ENCODE data around the gene TOP1. TPM values are rescaled to one million over a fixed set of nuclear protein-coding genes. Genes with fewer than 3 reads are reported as not detected.

The TOP1 gene
- total RNA-seq, 1 donor from 2014 or later, result 9.4 TPM

DNA sequence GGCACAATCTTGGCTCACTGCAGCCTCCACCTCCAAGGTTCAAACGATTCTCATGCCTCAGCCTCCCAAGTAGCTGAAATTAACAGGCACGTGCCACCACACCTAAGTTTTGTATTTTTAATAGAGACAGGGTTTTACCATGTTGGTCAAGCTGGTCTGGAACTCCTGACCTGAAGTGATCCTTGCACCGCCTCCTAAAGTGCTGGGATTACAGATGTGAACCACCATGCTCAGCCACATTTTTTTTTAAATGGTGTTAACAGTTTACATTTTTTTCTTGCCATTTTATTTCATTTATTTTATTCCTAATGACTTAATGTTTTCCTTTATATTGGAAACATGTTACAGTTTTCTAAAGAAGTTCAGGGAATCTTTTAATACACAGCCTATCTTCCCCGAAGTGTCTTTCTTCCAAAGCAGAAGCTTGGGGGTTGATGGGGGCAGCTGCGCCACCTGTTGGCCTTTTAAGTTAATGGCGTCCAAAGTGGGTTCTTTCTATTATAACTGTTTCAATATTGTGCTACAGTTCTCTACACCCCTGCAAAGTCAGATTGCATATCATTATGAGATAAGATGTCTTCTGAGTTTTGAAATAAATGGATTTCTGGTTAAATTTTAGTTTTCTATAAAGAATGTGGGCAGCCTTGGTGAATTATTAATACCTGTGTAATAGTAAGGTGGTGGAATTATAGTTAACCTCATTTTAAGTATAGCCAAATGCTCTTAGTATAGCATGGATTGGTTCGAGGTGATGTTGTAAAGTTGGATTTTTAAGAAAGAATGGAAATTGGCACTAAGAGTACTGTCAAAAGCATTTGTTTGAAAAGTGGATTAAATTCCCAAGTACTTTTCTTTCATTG lies 66.7 kb downstream of the TOP1 start:
- Histone ChIP-seq H3K4me1 (no peaks in the 10 kb centered on the region), H3K4me3 (no peak overlapping the region), H3K9me3 (no peaks in the 10 kb centered on the region), H3K27ac (no peak overlapping the region), H3K36me3 (peaks cover 55 to 72% of the 10 kb centered on the region in 2 donors), H3K27me3 (no peaks in the 10 kb centered on the region)
- intact Hi-C loops (cut with DNase I), result loop anchor here (1.0 kb wide), 2 partner anchors 105 to 127 kb away; no protein-coding TSS in a partner anchor
- peak in 1 of 2 donors; percentile 73 for DNase-seq (ENCODE audit: low spot score in 2 of 2)
- TF ChIP-seq, protein P1, sequence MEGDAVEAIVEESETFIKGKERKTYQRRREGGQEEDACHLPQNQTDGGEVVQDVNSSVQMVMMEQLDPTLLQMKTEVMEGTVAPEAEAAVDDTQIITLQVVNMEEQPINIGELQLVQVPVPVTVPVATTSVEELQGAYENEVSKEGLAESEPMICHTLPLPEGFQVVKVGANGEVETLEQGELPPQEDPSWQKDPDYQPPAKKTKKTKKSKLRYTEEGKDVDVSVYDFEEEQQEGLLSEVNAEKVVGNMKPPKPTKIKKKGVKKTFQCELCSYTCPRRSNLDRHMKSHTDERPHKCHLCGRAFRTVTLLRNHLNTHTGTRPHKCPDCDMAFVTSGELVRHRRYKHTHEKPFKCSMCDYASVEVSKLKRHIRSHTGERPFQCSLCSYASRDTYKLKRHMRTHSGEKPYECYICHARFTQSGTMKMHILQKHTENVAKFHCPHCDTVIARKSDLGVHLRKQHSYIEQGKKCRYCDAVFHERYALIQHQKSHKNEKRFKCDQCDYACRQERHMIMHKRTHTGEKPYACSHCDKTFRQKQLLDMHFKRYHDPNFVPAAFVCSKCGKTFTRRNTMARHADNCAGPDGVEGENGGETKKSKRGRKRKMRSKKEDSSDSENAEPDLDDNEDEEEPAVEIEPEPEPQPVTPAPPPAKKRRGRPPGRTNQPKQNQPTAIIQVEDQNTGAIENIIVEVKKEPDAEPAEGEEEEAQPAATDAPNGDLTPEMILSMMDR (IDR thresholded peaks at IDR 0.05), result peak; percentile 71 to 89 (median 85)

- TF ChIP-seq, protein P1 (IDR thresholded peaks at IDR 0.05), result no peak
- intact Hi-C loops (cut with DNase I), result no loop called here
- no peaks in the 10 kb centered on the region for H3K9me3 ChIP-seq
- no peaks in the 10 kb centered on the region for H3K27me3 ChIP-seq
- peaks cover 63 to 82% of the 10 kb centered on the region in 2 donors for H3K36me3 ChIP-seq
- H3K4me1 ChIP-seq, result no peaks in the 10 kb centered on the region
- no peak overlapping the region for H3K27ac ChIP-seq
- no peak overlapping the region for H3K4me3 ChIP-seq
- DNase-seq (ENCODE audit: low spot score in 2 of 2), result no peak
Observed at GRCh38 chr20:41098703-41099250, 70.2 kb downstream of the TOP1 start.

DNA sequence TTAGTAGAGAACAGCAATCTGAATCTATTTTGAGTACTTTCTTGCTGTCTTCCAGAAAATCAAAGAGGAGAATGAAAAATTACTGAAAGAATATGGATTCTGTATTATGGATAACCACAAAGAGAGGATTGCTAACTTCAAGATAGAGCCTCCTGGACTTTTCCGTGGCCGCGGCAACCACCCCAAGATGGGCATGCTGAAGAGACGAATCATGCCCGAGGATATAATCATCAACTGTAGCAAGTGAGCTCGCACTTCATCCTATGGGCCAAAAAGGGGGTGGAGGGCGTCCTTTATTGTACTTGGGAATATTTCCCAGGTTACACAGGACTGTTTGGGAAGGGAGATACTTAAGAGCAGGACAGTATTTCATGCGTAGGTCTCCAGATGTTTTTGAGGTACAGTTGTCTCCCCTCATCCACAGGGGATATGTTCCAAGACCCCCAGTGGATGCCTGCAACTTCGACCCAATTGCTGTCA lies 71.4 kb downstream of the TOP1 start:
- H3K9me3 ChIP-seq, result no peaks in the 10 kb centered on the region
- H3K4me1 ChIP-seq, result no peaks in the 10 kb centered on the region
- H3K27me3 ChIP-seq, result no peaks in the 10 kb centered on the region
- no peak overlapping the region for H3K4me3 ChIP-seq
- TF ChIP-seq, protein P1 (IDR thresholded peaks at IDR 0.05), result no peak
- DNase-seq (ENCODE audit: low spot score in 2 of 2), result no peak
- peaks cover 62 to 83% of the 10 kb centered on the region in 2 donors for H3K36me3 ChIP-seq
- intact Hi-C loops (cut with DNase I), result no loop called here
- no peak overlapping the region for H3K27ac ChIP-seq

- Histone ChIP-seq H3K27me3 (no peaks in the 10 kb centered on the region), H3K4me1 (no peaks in the 10 kb centered on the region), H3K27ac (no peak overlapping the region), H3K9me3 (no peaks in the 10 kb centered on the region), H3K4me3 (no peak overlapping the region), H3K36me3 (peaks cover 53 to 80% of the 10 kb centered on the region in 2 donors)
- DNase-seq (ENCODE audit: low spot score in 2 of 2), result no peak
- TF ChIP-seq, protein P1 (IDR thresholded peaks at IDR 0.05), result no peak
- intact Hi-C loops (cut with DNase I), result no loop called here
Observed at GRCh38 chr20:41101660-41102059, 73.0 kb downstream of the TOP1 start.

DNA sequence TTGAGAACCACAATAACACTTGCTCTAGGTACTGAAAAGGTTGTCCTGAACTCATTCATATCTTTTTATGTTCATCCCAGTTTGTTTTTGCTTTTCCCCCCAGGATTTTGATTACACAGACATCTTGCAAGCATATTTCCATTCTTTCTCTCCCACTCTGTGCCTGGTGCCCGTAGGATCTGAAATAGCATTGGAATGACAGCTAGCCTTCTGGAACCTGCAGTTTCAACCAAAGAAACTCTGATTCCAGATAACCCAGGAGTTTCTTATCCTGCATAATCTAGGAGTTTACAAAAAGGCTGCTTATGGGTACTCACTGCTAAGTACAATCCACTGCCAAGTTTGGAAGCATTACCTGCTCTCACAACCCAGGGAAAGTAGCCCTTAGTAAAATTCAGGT lies 79.9 kb downstream of the TOP1 start:
- DNase-seq (ENCODE audit: low spot score in 2 of 2), result no peak
- no peaks in the 10 kb centered on the region for H3K9me3 ChIP-seq
- H3K4me3 ChIP-seq, result no peak overlapping the region
- TF ChIP-seq, protein P1 (IDR thresholded peaks at IDR 0.05), result no peak
- no peaks in the 10 kb centered on the region for H3K27me3 ChIP-seq
- H3K4me1 ChIP-seq, result no peaks in the 10 kb centered on the region
- peaks cover 26 to 43% of the 10 kb centered on the region in 2 donors for H3K36me3 ChIP-seq
- H3K27ac ChIP-seq, result no peak overlapping the region
- intact Hi-C loops (cut with DNase I), result no loop called here
